HepG2 (cell line): ENCODE results near the gene CD300C.

Source experiments
- BRCA1 ChIP-seq: sonication (generic); formaldehyde crosslinking; IDR thresholded peaks from 2 replicates; pipeline ENCODE4 v1.4.0; 2020; ENCODE audit warnings: missing genetic modification reagents
- JUNB ChIP-seq: sonication (generic); formaldehyde crosslinking; IDR thresholded peaks from 2 replicates; pipeline ENCODE4 v1.8.0; 2022; ENCODE audit warnings: missing genetic modification reagents, mild to moderate bottlenecking, borderline replicate concordance
- MAZ ChIP-seq, 2 experiments: sonication (generic) in 1 of 2; formaldehyde crosslinking in 1 of 2; IDR thresholded peaks; 2 replicates each; pipeline versions ENCODE4 v1.5.0 to v1.6.1; 2012 to 2020; ENCODE audit warnings: low read depth in 2 of 2, mild to moderate bottlenecking in 2 of 2, borderline replicate concordance in 1 of 2, improper control_type of control experiment in 1 of 2, low read length in 1 of 2, missing genetic modification reagents in 1 of 2, moderate library complexity in 1 of 2
- POLR2A ChIP-seq, 2 experiments: IDR thresholded peaks; 2 replicates each; pipeline ENCODE4 v1.6.1; 2011; ENCODE audit warnings: low read depth in 2 of 2, low read length in 2 of 2, mild to moderate bottlenecking in 1 of 2, moderate library complexity in 1 of 2; ENCODE audit not compliant: insufficient read depth in 1 of 2
- SOX6 ChIP-seq, 2 experiments: fragments of 450-650 bp in 1 of 2; sonication (generic) in 1 of 2; formaldehyde crosslinking in 1 of 2; IDR thresholded peaks; 2 replicates each; pipeline versions ENCODE4 v1.4.0 to v1.6.1; 2017 to 2020; ENCODE audit warnings: antibody characterized with exemption in 1 of 2, mild to moderate bottlenecking in 1 of 2, missing genetic modification reagents in 1 of 2
- SP2 ChIP-seq: sonication (generic); formaldehyde crosslinking; IDR thresholded peaks from 2 replicates; pipeline ENCODE4 v1.5.1; 2020; ENCODE audit warnings: mild to moderate bottlenecking, missing genetic modification reagents
- STAT6 ChIP-seq: sonication (generic); formaldehyde crosslinking; IDR thresholded peaks from 2 replicates; pipeline ENCODE4 v1.4.0; 2020; ENCODE audit warnings: missing genetic modification reagents, mild to moderate bottlenecking, borderline replicate concordance
- ZBTB7A ChIP-seq: sonication (generic); formaldehyde crosslinking; IDR thresholded peaks from 2 replicates; pipeline ENCODE4 v1.8.0; 2022; ENCODE audit warnings: mild to moderate bottlenecking, missing genetic modification reagents
- ZNF121 ChIP-seq: sonication (generic); formaldehyde crosslinking; IDR thresholded peaks from 2 replicates; pipeline ENCODE4 v1.5.0; 2020; ENCODE audit warnings: mild to moderate bottlenecking, missing genetic modification reagents
- TF ChIP-seq, protein P1 (sequence below): sonication (generic); formaldehyde crosslinking; IDR thresholded peaks from 2 replicates; pipeline ENCODE4 v1.4.0; 2020; ENCODE audit warnings: missing genetic modification reagents
- TF ChIP-seq, protein P2 (sequence below), 2 experiments: IDR thresholded peaks; 2 replicates each; pipeline ENCODE4 v1.6.1; 2011 to 2012; ENCODE audit warnings: low read length in 2 of 2, borderline replicate concordance in 1 of 2, low read depth in 1 of 2, mild to moderate bottlenecking in 1 of 2, moderate library complexity in 1 of 2

DNA sequence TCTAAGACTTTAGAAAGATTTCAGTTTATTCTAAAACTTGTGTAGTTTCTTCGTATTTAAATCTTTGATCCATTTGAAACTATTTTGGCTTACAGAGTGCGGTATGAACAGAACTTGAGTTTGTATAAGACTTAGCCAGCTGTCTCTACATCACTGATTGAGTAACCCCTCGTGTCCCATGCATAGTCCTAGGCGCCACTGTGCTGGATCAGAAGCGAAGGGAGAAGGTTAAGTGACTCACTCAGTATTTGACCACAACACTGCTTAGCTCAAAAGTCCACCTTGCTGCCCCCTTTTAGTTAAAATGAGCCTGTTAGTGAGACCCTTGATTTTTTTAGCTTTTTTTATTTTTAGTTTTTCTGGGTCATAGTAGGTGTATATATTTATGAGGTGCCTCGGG, 43.1 kb downstream of the CD300C start:
- no peak for TF ChIP-seq MAZ (IDR thresholded peaks at IDR 0.05; ENCODE audit: borderline replicate concordance, low read depth, low read length)
- no peak for TF ChIP-seq MAZ (CRISPR knock-in tag; IDR thresholded peaks at IDR 0.05; ENCODE audit: low read depth)
- TF ChIP-seq ZBTB7A, result no peak
- TF ChIP-seq ZNF121 (CRISPR knock-in tag), result no peak
- TF ChIP-seq SP2, result no peak
- no peak for TF ChIP-seq POLR2A (IDR thresholded peaks at IDR 0.05; ENCODE audit: insufficient read depth in 1 of 2, low read depth in 2 of 2, low read length in 2 of 2)
- TF ChIP-seq, protein P1, sequence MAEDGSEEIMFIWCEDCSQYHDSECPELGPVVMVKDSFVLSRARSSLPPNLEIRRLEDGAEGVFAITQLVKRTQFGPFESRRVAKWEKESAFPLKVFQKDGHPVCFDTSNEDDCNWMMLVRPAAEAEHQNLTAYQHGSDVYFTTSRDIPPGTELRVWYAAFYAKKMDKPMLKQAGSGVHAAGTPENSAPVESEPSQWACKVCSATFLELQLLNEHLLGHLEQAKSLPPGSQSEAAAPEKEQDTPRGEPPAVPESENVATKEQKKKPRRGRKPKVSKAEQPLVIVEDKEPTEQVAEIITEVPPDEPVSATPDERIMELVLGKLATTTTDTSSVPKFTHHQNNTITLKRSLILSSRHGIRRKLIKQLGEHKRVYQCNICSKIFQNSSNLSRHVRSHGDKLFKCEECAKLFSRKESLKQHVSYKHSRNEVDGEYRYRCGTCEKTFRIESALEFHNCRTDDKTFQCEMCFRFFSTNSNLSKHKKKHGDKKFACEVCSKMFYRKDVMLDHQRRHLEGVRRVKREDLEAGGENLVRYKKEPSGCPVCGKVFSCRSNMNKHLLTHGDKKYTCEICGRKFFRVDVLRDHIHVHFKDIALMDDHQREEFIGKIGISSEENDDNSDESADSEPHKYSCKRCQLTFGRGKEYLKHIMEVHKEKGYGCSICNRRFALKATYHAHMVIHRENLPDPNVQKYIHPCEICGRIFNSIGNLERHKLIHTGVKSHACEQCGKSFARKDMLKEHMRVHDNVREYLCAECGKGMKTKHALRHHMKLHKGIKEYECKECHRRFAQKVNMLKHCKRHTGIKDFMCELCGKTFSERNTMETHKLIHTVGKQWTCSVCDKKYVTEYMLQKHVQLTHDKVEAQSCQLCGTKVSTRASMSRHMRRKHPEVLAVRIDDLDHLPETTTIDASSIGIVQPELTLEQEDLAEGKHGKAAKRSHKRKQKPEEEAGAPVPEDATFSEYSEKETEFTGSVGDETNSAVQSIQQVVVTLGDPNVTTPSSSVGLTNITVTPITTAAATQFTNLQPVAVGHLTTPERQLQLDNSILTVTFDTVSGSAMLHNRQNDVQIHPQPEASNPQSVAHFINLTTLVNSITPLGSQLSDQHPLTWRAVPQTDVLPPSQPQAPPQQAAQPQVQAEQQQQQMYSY, result no peak
- TF ChIP-seq SOX6 (IDR thresholded peaks at IDR 0.05), result no peak
- TF ChIP-seq SOX6 (CRISPR knock-in tag; IDR thresholded peaks at IDR 0.05), result no peak
- TF ChIP-seq JUNB, result no peak
- no peak for TF ChIP-seq STAT6 (CRISPR knock-in tag)
- no peak for TF ChIP-seq BRCA1 (CRISPR knock-in tag)
- TF ChIP-seq, protein P2, sequence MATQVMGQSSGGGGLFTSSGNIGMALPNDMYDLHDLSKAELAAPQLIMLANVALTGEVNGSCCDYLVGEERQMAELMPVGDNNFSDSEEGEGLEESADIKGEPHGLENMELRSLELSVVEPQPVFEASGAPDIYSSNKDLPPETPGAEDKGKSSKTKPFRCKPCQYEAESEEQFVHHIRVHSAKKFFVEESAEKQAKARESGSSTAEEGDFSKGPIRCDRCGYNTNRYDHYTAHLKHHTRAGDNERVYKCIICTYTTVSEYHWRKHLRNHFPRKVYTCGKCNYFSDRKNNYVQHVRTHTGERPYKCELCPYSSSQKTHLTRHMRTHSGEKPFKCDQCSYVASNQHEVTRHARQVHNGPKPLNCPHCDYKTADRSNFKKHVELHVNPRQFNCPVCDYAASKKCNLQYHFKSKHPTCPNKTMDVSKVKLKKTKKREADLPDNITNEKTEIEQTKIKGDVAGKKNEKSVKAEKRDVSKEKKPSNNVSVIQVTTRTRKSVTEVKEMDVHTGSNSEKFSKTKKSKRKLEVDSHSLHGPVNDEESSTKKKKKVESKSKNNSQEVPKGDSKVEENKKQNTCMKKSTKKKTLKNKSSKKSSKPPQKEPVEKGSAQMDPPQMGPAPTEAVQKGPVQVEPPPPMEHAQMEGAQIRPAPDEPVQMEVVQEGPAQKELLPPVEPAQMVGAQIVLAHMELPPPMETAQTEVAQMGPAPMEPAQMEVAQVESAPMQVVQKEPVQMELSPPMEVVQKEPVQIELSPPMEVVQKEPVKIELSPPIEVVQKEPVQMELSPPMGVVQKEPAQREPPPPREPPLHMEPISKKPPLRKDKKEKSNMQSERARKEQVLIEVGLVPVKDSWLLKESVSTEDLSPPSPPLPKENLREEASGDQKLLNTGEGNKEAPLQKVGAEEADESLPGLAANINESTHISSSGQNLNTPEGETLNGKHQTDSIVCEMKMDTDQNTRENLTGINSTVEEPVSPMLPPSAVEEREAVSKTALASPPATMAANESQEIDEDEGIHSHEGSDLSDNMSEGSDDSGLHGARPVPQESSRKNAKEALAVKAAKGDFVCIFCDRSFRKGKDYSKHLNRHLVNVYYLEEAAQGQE (IDR thresholded peaks at IDR 0.05; ENCODE audit: borderline replicate concordance in 1 of 2, low read depth in 1 of 2, low read length in 2 of 2), result no peak
